ENCODE results near the gene SGMS1. TPM values are rescaled to one million over a fixed set of nuclear protein-coding genes. Genes with fewer than 3 reads are reported as not detected.

The SGMS1 gene
- total RNA-seq, 1 donor from 2014 or later: 93.8 TPM

DNA sequence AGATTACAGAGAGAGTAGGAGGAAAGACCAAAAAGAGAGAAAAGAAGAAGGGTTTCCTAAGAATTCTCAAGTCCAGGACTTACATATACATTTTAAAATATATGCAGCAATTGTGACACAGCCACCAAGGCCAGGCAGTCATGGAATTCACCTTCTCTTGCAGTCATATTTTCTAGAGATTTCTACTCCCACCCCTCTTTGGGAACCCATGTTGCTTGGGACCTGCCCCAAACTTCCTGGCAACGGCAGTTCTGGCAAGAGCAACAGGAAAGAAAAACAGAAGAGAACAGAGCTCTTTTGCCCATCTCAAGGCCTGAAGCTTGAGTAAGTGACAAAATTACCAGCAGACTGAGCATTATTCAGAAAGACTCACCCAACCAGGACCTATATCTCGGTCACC, 244.1 kb downstream of the SGMS1 start:
- no peak for DNase-seq (ENCODE audit: extremely low spot score in 2 of 2)
- no peaks in the 10 kb centered on the region for H3K36me3 ChIP-seq
- no peaks in the 10 kb centered on the region for H3K9me3 ChIP-seq
- peaks cover 57% of the 10 kb centered on the region for H3K4me1 ChIP-seq
- H3K4me3 ChIP-seq: no peak overlapping the region
- intact Hi-C loops (cut with DNase I): no loop called here
- H3K27ac ChIP-seq: no peak overlapping the region
- H3K27me3 ChIP-seq: no peaks in the 10 kb centered on the region
- no peak for TF ChIP-seq POLR2A (IDR thresholded peaks at IDR 0.05)
- TF ChIP-seq, protein P1, sequence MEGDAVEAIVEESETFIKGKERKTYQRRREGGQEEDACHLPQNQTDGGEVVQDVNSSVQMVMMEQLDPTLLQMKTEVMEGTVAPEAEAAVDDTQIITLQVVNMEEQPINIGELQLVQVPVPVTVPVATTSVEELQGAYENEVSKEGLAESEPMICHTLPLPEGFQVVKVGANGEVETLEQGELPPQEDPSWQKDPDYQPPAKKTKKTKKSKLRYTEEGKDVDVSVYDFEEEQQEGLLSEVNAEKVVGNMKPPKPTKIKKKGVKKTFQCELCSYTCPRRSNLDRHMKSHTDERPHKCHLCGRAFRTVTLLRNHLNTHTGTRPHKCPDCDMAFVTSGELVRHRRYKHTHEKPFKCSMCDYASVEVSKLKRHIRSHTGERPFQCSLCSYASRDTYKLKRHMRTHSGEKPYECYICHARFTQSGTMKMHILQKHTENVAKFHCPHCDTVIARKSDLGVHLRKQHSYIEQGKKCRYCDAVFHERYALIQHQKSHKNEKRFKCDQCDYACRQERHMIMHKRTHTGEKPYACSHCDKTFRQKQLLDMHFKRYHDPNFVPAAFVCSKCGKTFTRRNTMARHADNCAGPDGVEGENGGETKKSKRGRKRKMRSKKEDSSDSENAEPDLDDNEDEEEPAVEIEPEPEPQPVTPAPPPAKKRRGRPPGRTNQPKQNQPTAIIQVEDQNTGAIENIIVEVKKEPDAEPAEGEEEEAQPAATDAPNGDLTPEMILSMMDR (IDR thresholded peaks at IDR 0.05): no peak
- no peak for TF ChIP-seq POLR2AphosphoS5 (IDR thresholded peaks at IDR 0.05; ENCODE audit: insufficient read depth in 1 of 2, low read depth in 1 of 2)

DNA sequence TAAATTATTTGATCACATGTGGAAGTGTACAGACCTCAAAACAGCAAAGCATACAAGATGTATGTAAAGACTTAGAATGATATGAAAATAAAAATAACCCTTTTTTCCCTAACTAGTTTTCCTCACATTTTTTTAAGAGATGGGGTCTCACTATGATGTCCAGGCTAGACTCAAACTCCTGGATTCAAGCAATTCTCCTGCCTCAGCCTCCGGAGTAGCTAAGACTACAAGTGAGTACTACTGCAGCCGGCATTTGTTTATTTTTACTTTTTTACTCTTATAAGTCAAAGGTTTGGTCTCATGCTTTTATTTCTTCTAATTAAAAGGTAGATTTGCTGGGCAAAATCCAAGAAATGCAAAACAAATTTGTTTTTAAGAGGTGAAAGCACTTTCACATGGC, 248.0 kb downstream of the SGMS1 start:
- Histone ChIP-seq H3K9me3 (no peaks in the 10 kb centered on the region), H3K36me3 (no peaks in the 10 kb centered on the region), H3K27me3 (no peaks in the 10 kb centered on the region), H3K4me1 (peaks cover 41% of the 10 kb centered on the region), H3K4me3 (no peak overlapping the region), H3K27ac (no peak overlapping the region)
- no peak for TF ChIP-seq POLR2AphosphoS5 (IDR thresholded peaks at IDR 0.05; ENCODE audit: insufficient read depth in 1 of 2, low read depth in 1 of 2)
- no peak for TF ChIP-seq POLR2A (IDR thresholded peaks at IDR 0.05)
- TF ChIP-seq, protein P1 (IDR thresholded peaks at IDR 0.05): no peak
- no peak for DNase-seq (ENCODE audit: extremely low spot score in 2 of 2)
- intact Hi-C loops (cut with DNase I): no loop called here

DNA sequence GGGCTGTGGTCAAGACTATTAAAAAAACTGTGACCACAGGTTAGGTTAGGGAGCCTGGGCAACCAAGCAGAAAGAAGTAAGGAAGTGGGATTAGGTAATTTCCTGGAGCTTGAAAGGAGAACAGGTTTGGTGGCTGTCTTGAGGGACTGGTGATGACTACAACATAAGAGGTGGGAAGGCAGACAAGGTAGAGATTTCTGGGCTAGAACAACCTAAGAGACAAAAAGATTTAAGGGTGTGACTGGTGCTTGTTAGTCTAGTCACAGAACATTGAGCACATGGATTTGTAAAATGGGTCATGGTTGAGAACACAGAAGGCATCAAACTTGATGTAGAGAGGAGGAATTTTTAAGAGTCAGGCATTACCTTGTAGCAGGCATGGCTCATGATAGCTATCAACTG, 248.7 kb downstream of the SGMS1 start:
- TF ChIP-seq, protein P1 (IDR thresholded peaks at IDR 0.05): no peak
- peak in 1 of 2 donors; percentile 62 for TF ChIP-seq POLR2AphosphoS5 (IDR thresholded peaks at IDR 0.05; ENCODE audit: insufficient read depth in 1 of 2, low read depth in 1 of 2)
- no peak overlapping the region for H3K27ac ChIP-seq
- no peak for DNase-seq (ENCODE audit: extremely low spot score in 2 of 2)

DNA sequence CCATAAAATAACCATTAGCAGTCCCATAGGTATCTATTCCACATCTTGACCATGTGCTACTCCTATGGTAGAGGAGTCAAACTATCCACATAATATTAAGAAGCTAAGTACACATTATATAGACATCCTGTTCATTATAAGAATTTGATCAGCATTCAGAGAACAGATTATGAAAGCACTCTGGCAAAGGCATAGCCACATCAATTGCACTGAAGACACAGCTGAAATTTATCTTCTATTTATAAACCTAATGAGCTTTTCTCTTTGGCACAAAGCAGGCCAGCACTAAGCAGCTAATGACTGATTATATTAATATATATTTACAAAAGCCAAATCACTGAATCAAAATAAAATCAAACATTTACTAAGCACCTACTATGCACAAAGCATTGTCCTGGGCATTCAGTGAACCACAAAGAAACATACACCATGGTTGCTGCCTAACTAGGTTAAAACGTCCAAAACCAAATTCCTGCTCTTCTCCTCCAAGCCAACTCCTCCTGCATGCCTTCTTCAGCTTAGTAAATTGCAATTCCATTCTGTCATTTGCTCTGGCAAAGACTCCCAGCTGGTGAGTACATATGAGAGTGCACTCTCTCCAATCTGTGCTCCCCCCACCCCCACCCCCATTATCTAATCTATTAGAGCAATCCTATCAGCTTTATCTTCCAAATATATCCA, 249.8 kb downstream of the SGMS1 start:
- Histone ChIP-seq H3K36me3 (no peaks in the 10 kb centered on the region), H3K4me3 (no peak overlapping the region), H3K27ac (no peak overlapping the region), H3K4me1 (peaks cover 31% of the 10 kb centered on the region), H3K9me3 (no peaks in the 10 kb centered on the region), H3K27me3 (no peaks in the 10 kb centered on the region)
- TF ChIP-seq POLR2A (IDR thresholded peaks at IDR 0.05) (no peak), POLR2AphosphoS5 (IDR thresholded peaks at IDR 0.05; ENCODE audit: insufficient read depth in 1 of 2, low read depth in 1 of 2) (no peak)
- TF ChIP-seq, protein P1 (IDR thresholded peaks at IDR 0.05): no peak
- DNase-seq (ENCODE audit: extremely low spot score in 2 of 2): no peak
- intact Hi-C loops (cut with DNase I): no loop called here

More for the DNA sequence above, 248.7 kb downstream of the SGMS1 start:
- Histone ChIP-seq H3K27me3 (no peaks in the 10 kb centered on the region), H3K4me1 (peaks cover 36% of the 10 kb centered on the region), H3K9me3 (no peaks in the 10 kb centered on the region), H3K36me3 (no peaks in the 10 kb centered on the region), H3K4me3 (no peak overlapping the region)
- intact Hi-C loops (cut with DNase I): no loop called here

DNA sequence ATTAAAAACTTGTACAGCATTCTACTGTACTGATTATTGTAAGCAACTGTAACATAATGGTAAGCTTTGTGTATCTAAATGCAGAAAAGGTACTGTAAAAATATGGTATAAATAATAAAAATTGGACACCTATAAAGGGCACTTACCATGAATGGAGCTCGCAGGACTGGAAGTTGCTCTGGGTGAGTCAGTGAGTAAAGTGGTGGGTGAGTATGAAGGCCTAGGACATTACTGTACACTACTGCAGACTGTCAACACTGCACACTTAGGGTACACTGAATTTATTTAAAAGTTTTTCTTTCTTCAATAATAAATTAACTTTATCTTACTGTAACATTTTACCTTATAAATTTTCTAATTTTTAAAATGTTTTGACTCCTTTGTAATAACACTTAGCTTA, 253.8 kb downstream of the SGMS1 start:
- DNase-seq (ENCODE audit: extremely low spot score in 2 of 2): no peak

More for the DNA sequence above, 253.8 kb downstream of the SGMS1 start:
- peaks cover 18% of the 10 kb centered on the region for H3K4me1 ChIP-seq
- H3K9me3 ChIP-seq: no peaks in the 10 kb centered on the region
- no peaks in the 10 kb centered on the region for H3K27me3 ChIP-seq
- H3K27ac ChIP-seq: no peak overlapping the region
- intact Hi-C loops (cut with DNase I): no loop called here
- H3K36me3 ChIP-seq: no peaks in the 10 kb centered on the region
- no peak overlapping the region for H3K4me3 ChIP-seq
- TF ChIP-seq, protein P1 (IDR thresholded peaks at IDR 0.05): no peak
- TF ChIP-seq POLR2AphosphoS5 (IDR thresholded peaks at IDR 0.05; ENCODE audit: insufficient read depth in 1 of 2, low read depth in 1 of 2) (no peak), POLR2A (IDR thresholded peaks at IDR 0.05) (no peak)

Data from vagina (tissue), 2 donors.